ENCODE results near the gene MTCP1. TPM values are rescaled to one million over a fixed set of nuclear protein-coding genes. Genes with fewer than 3 reads are reported as not detected.

The MTCP1 gene
- total and polyA plus RNA-seq, 2 donors (not counting 3 experiments of a cell fraction or from before 2014, with no cell fraction given) = 1.8 to 15.8 TPM

GRCh38 chrX:155026727-155027508 is 44.0 kb downstream of the MTCP1 start, which contains the start of gene FUNDC2:
TSS of gene FUNDC2 (plus strand) at chrX:155026844. CDS start at chrX:155026939, 95 bp downstream.
- peak; percentile 94 for DNase-seq (ENCODE audit: low read depth, low spot score)
- H3K9me3 ChIP-seq (replicated peaks; ENCODE audit: control insufficient read depth, insufficient read depth, low read length) = no peaks in the 10 kb centered on the region
- H3K79me2 ChIP-seq (ENCODE audit: control insufficient read depth, insufficient read depth, low read length) = peaks cover 10% of the 10 kb centered on the region
- peak within 1 kb of the TSS; percentile 91 for H3K4me2 ChIP-seq (ENCODE audit: insufficient read depth, low read length)
- H3K4me3 ChIP-seq (replicated peaks in 1 of 3; ENCODE audit: insufficient read depth in 1 of 3, low read depth in 1 of 3, low read length in 3 of 3) = peak within 1 kb of the TSS; percentile 61 to 96 (median 82)
- TF ChIP-seq GATA2 (IDR thresholded peaks at IDR 0.05; ENCODE audit: insufficient read depth, insufficient read length, low read depth, low read length) = no peak
- TF ChIP-seq CTCF (IDR thresholded peaks at IDR 0.05; ENCODE audit: extremely low read depth in 1 of 2, insufficient read depth in 1 of 2, low read depth in 1 of 2, low read length in 2 of 2) = no peak
- peak; percentile 67 for TF ChIP-seq MAX (IDR thresholded peaks at IDR 0.05; ENCODE audit: insufficient read depth, insufficient read length)
- no peak for TF ChIP-seq POLR2A (IDR thresholded peaks at IDR 0.05; ENCODE audit: low read depth, low read length)
- TF ChIP-seq MYC (IDR thresholded peaks at IDR 0.05; ENCODE audit: low read depth, low read length) = no peak
- TF ChIP-seq POLR2AphosphoS5 (IDR thresholded peaks at IDR 0.05; ENCODE audit: insufficient read depth, low read depth, low read length) = peak; percentile 61
- no peaks in the 10 kb centered on the region for H3K4me1 ChIP-seq (ENCODE audit: control insufficient read depth, extremely low read depth, insufficient read depth, low read length)
- H3K9me1 ChIP-seq (replicated peaks; ENCODE audit: control insufficient read depth, extremely low read depth, insufficient read depth, low read length) = no peaks in the 10 kb centered on the region
- no TSS peak for BruUV-seq (replicated peaks)
- peak within 1 kb of the TSS; percentile 95 for H3K9ac ChIP-seq (replicated peaks; ENCODE audit: extremely low read depth, insufficient read depth, low read length)
- dilution Hi-C loops (cut with MboI; ENCODE audit: extremely low pct_ligation_motif_present, low sequenced_read_pairs) (no loop called here), intact Hi-C loops (cut with micrococcal nuclease) (loop anchor here (1.0 to 5.0 kb wide), 3 partner anchors 44 to 190 kb away; partner anchors contain the start of genes BRCC3, CMC4, MTCP1 and VBP1)
- ChIA-PET POLR2A (no interaction called here), CTCF (interaction anchor here (0.6 to 1.5 kb wide), 9 partner anchors 9 to 190 kb away, joined by 3 to 8 read pairs (median 4); partner anchors contain the start of gene VBP1)
- H3K36me3 ChIP-seq (ENCODE audit: control insufficient read depth in 2 of 2, extremely low read depth in 1 of 2, insufficient read depth in 2 of 2, low read length in 2 of 2) = no peaks in the 10 kb centered on the region
- H2AFZ ChIP-seq (ENCODE audit: low read depth, low read length) = peak within 1 kb of the TSS; percentile 57
- H4K20me1 ChIP-seq (replicated peaks; ENCODE audit: control insufficient read depth, extremely low read depth, insufficient read depth, low read length) = no peaks in the 10 kb centered on the region
- peak within 1 kb of the TSS; percentile 96 for H3K27ac ChIP-seq (ENCODE audit: insufficient read depth, low read depth, low read length)
- FAIRE-seq = peak; percentile 94
- peaks cover 2% of the 10 kb centered on the region in 2 experiments for H3K27me3 ChIP-seq (ENCODE audit: control insufficient read depth in 2 of 2, insufficient read depth in 2 of 2, low read length in 2 of 2)

Measured in endothelial cell of umbilical vein (primary cell).